Glutamatergic neuron (in vitro differentiated cells): ENCODE measurements around the gene OPA1. TPM values are rescaled to one million over a fixed set of nuclear protein-coding genes. Genes with fewer than 3 reads are reported as not detected.

Source experiments
- DNase-seq: peaks from one replicate; pipeline ENCODE4 v3.0.0; 2022
- H3K27ac Mint-ChIP-seq: one replicate; pipeline ENCODE4 v1.8.0; 2020; ENCODE audit warnings: mild to moderate bottlenecking, mixed read lengths, inconsistent platforms; ENCODE audit not compliant: unreplicated experiment
- H3K27me3 Mint-ChIP-seq: one replicate; pipeline ENCODE4 v1.8.0; 2020; ENCODE audit warnings: mild to moderate bottlenecking, moderate library complexity, mixed read lengths, inconsistent platforms; ENCODE audit not compliant: unreplicated experiment
- H3K36me3 Mint-ChIP-seq: one replicate; pipeline ENCODE4 v1.8.0; 2020; ENCODE audit warnings: mild to moderate bottlenecking, mixed read lengths, inconsistent platforms; ENCODE audit not compliant: unreplicated experiment
- H3K4me1 Mint-ChIP-seq: one replicate; pipeline ENCODE4 v1.8.0; 2020; ENCODE audit warnings: mild to moderate bottlenecking, low read depth, mixed read lengths, inconsistent platforms; ENCODE audit not compliant: unreplicated experiment
- H3K4me3 Mint-ChIP-seq: one replicate; pipeline ENCODE4 v1.8.0; 2020; ENCODE audit warnings: mild to moderate bottlenecking, mixed read lengths, inconsistent platforms; ENCODE audit not compliant: unreplicated experiment
- H3K9me3 Mint-ChIP-seq: one replicate; pipeline ENCODE4 v1.8.0; 2020; ENCODE audit warnings: mild to moderate bottlenecking, moderate library complexity, mixed read lengths, inconsistent platforms; ENCODE audit not compliant: unreplicated experiment
- total RNA-seq: library from RNA; stranded (reverse); fragmentation: NEBNext Ultra II Directional; extraction: Animal tissue kit (Norgen Biotek cat#: 25700); gene quantifications from one replicate; pipeline ENCODE4 v1.2.1, GENCODE V29; 2021; ENCODE audit not compliant: unreplicated experiment
- TF ChIP-seq, protein P1 (sequence below): fragments of 200-600 bp; sonication (generic); IDR thresholded peaks from one replicate; pipeline ENCODE4 v1.5.0; 2021; ENCODE audit not compliant: partially characterized antibody, unreplicated experiment

The OPA1 gene
- total RNA-seq, 1 donor from 2014 or later = 122 TPM

DNA sequence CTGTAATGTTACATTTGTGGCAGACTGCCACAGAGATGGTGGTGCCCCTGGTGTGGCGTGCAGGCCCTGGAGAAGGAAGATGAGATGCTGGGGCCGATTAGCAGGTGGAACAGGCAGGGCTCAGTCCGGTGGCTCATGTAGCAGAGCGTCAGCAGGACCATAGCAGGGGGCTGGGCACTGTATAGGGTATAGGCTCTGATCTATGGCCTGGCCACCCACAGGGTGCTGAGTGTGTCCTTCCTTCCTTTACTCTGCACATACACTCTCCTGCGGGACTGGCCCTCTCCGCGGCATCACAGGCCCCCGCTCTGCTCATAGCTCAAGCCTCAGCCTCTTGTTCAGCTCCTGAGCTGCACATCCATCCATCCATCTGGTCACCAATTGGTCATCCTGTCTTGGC lies 143.6 kb downstream of the OPA1 start:
- Mint-ChIP-seq H3K4me1 (peaks cover 7% of the 10 kb centered on the region), H3K36me3 (no peaks in the 10 kb centered on the region), H3K4me3 (no peak overlapping the region), H3K27ac (no peak overlapping the region), H3K9me3 (no peaks in the 10 kb centered on the region), H3K27me3 (peaks cover 3% of the 10 kb centered on the region)
- no peak for DNase-seq
- TF ChIP-seq, protein P1, sequence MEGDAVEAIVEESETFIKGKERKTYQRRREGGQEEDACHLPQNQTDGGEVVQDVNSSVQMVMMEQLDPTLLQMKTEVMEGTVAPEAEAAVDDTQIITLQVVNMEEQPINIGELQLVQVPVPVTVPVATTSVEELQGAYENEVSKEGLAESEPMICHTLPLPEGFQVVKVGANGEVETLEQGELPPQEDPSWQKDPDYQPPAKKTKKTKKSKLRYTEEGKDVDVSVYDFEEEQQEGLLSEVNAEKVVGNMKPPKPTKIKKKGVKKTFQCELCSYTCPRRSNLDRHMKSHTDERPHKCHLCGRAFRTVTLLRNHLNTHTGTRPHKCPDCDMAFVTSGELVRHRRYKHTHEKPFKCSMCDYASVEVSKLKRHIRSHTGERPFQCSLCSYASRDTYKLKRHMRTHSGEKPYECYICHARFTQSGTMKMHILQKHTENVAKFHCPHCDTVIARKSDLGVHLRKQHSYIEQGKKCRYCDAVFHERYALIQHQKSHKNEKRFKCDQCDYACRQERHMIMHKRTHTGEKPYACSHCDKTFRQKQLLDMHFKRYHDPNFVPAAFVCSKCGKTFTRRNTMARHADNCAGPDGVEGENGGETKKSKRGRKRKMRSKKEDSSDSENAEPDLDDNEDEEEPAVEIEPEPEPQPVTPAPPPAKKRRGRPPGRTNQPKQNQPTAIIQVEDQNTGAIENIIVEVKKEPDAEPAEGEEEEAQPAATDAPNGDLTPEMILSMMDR = no peak

DNA sequence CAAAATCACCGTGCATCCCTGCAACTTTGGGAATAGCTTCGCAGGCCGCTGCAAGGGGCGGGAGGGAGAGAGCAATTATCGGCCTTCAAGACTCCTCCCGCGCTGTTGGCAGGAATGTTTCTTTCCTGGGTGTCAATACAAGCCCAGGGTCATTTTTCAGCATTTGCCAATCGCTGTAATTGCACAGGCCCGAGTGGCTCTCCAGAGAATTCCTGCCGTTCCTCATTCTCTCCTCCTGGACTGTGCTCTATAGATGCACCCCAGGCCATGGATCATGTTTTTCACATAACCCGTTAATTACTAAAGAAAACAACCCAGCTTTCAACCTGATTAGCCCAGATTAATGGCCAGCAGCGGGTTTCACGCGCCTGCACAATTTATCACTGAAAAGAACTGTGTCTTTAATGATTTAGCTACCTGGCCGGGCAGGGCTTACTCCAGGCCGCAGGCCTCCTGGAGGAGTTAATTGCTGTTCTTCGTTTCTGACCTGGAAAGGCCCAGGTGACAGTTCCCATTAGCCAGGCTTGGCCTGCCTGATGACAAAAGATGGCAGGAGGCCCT lies 144.3 kb downstream of the OPA1 start:
- Mint-ChIP-seq H3K9me3 (no peaks in the 10 kb centered on the region), H3K36me3 (no peaks in the 10 kb centered on the region), H3K4me3 (no peak overlapping the region), H3K4me1 (peaks cover 7% of the 10 kb centered on the region), H3K27ac (peak overlapping the region; percentile 22), H3K27me3 (peaks cover 3% of the 10 kb centered on the region)
- DNase-seq = no peak
- TF ChIP-seq, protein P1 = no peak

DNA sequence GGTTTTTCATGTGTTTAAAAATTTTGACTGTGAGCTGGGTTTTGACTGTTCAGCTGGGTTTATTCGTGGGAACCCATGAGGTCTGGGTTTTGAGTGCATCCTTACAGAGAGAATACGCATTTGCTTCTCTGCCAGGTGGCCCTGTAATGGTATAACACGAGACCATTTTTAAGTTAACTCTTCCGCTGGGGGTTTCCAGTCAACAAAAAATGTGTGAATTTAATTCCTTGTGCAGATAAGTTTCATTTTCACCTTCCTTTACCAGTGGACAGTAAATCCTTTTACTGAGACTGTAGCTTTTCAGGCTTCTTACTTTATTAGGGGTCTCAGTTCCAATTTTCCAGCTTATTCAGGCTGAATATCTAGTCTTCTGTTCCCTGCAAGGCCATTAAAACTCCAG lies 149.6 kb downstream of the OPA1 start:
- Mint-ChIP-seq H3K4me1 (peaks cover 24% of the 10 kb centered on the region), H3K4me3 (no peak overlapping the region), H3K27me3 (peaks cover 2% of the 10 kb centered on the region), H3K27ac (no peak overlapping the region), H3K36me3 (no peaks in the 10 kb centered on the region), H3K9me3 (peaks cover 2% of the 10 kb centered on the region)
- DNase-seq = no peak
- TF ChIP-seq, protein P1 = no peak

DNA sequence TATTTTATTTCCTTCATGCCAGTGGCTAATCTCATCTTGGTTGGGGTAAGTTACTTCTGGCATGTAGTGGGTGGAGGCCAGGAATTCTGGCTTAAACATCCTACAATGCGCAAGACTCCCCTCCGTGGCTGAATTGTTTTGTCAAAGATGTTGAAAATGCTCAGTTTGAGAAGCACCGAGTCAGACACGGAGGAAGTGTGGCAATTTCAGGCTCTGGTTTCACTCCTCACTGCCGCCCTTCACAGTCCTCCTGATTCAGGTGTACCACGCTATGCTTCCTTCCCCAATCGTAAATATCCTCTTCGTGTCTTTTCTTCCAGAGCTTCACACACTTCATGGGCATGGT lies 150.7 kb downstream of the OPA1 start:
- Mint-ChIP-seq H3K4me1 (peaks cover 24% of the 10 kb centered on the region), H3K9me3 (peaks cover 2% of the 10 kb centered on the region), H3K4me3 (no peak overlapping the region), H3K27me3 (peaks cover 2% of the 10 kb centered on the region), H3K36me3 (no peaks in the 10 kb centered on the region), H3K27ac (peak overlapping the region; percentile 3)
- TF ChIP-seq, protein P1 = no peak
- DNase-seq = no peak

DNA sequence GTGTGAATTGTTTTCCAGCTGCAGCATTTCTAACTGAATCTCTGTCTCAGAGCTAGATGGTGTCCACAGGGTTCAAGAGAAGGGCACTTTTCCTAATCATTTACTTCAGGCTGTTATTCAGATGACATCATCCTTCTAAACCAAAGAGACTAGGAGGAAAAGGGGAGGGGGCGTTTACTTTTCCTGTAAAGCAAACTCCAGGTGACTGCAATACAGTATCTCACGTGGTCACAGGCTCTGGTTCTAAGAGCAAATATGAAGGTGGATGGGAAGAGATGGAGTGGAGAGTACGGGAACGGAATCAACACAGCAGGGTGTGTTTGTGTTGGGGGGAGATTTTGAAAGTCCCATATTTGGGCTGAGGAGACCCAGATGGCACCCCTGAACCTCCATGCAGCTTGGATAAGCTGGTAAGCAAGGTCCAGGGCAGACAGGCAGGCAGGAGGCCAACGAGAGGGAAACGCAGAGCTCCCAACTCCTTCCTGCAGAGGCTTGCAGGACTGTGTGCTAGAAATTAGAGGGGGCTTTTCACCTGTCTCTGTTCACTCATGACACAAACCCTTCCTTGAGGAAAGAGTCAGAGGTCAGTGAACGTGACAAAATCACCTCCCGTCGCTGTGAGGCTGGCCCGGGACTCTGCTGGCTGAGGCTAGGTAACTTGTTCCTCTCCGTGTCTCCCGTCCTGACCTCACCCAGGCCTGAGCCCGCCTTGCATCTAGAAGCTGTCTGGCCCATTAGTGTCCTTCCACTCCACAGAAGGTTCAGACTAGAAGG lies 151.2 kb downstream of the OPA1 start:
- no peak for DNase-seq
- peaks cover 24% of the 10 kb centered on the region for H3K4me1 Mint-ChIP-seq
- peaks cover 2% of the 10 kb centered on the region for H3K9me3 Mint-ChIP-seq
- TF ChIP-seq, protein P1 = no peak
- H3K27ac Mint-ChIP-seq = peak overlapping the region; percentile 81
- no peaks in the 10 kb centered on the region for H3K36me3 Mint-ChIP-seq
- peaks cover 2% of the 10 kb centered on the region for H3K27me3 Mint-ChIP-seq
- peak overlapping the region; percentile 16 for H3K4me3 Mint-ChIP-seq
